Activated CD8-positive, alpha-beta memory T cell treated with anti-CD3 and anti-CD28 coated beads, Interleukin-2, amount 50 U/mL, for 1 hour (primary cell): ENCODE measurements around the gene SYNE4.

Experiments
- DNase-seq: peaks from one replicate; pipeline ENCODE4 v3.0.0-alpha.2; 2020; ENCODE audit errors: extremely low read depth

Gene SYNE4

GRCh38 chr19:35955881-35956634, 52.6 kb downstream of the SYNE4 start:
- no peak for DNase-seq
